T-helper 2 cell (primary cell): Measurements from ENCODE around the gene FOXK1.
"Not testable (repeated sequence)": the region's sequence is repeated elsewhere in the genome, so short reads cannot be mapped to it uniquely, and the experiment has no call there.

Experiments
- DNase-seq, 5 experiments: peaks; one replicate each; pipeline versions ENCODE4 v3.0.0 to v3.0.0-alpha.2; 2012 to 2022

Gene FOXK1

GRCh38 chr7:4667776-4668509 is 14.2 kb upstream of the FOXK1 start:
- no peak for DNase-seq

- no peak for DNase-seq
Observed at GRCh38 chr7:4668510-4668847, 13.6 kb upstream of the FOXK1 start.

GRCh38 chr7:4670791-4671190 is 11.3 kb upstream of the FOXK1 start:
- no peak for DNase-seq

- DNase-seq = no peak
Observed at GRCh38 chr7:4675771-4676367, 6.2 kb upstream of the FOXK1 start.

GRCh38 chr7:4677518-4677917 is 4.6 kb upstream of the FOXK1 start:
- DNase-seq = not testable (repeated sequence)

GRCh38 chr7:4681218-4681851 is 760 bp upstream of the FOXK1 start:
- DNase-seq = peak in 1 of 5 experiments; percentile 36

GRCh38 chr7:4682621-4683042 is 537 bp downstream of the FOXK1 start:
- peak in 3 of 5 experiments; percentile 12 to 70 (median 21) for DNase-seq

GRCh38 chr7:4683043-4683883 is 1.2 kb downstream of the FOXK1 start:
- DNase-seq = peak in 2 of 5 experiments; percentile 13 to 21

GRCh38 chr7:4683884-4684565 is 1.9 kb downstream of the FOXK1 start:
- DNase-seq = peak in 4 of 5 experiments; percentile 12 to 47 (median 29)

GRCh38 chr7:4684846-4685245 is 2.8 kb downstream of the FOXK1 start:
- no peak for DNase-seq

GRCh38 chr7:4685676-4686075 is 3.6 kb downstream of the FOXK1 start:
- not testable (repeated sequence) for DNase-seq

- peak in 1 of 5 experiments; percentile 56 for DNase-seq
Observed at GRCh38 chr7:4687956-4688355, 5.9 kb downstream of the FOXK1 start.

- DNase-seq = no peak
Observed at GRCh38 chr7:4689151-4689550, 7.1 kb downstream of the FOXK1 start.

GRCh38 chr7:4689668-4690067 is 7.6 kb downstream of the FOXK1 start:
- no peak for DNase-seq

- DNase-seq = no peak
Observed at GRCh38 chr7:4690953-4691856, 9.1 kb downstream of the FOXK1 start.

GRCh38 chr7:4692055-4692454 is 10.0 kb downstream of the FOXK1 start:
- no peak for DNase-seq

GRCh38 chr7:4692622-4693021 is 10.5 kb downstream of the FOXK1 start:
- not testable (repeated sequence) for DNase-seq

- DNase-seq = no peak
Observed at GRCh38 chr7:4693152-4693551, 11.1 kb downstream of the FOXK1 start.

GRCh38 chr7:4693749-4694148 is 11.7 kb downstream of the FOXK1 start:
- no peak for DNase-seq

GRCh38 chr7:4694305-4694704 is 12.2 kb downstream of the FOXK1 start:
- no peak for DNase-seq

- DNase-seq = no peak
Observed at GRCh38 chr7:4698707-4699275, 16.7 kb downstream of the FOXK1 start.
